COLO668 (cell line): ENCODE data around the gene PTPRR.

Source experiments
- DNase-seq: peaks from one replicate; lab custom pipeline; 2025; ENCODE audit not compliant: unreplicated experiment; lab: John Stamatoyannopoulos, UW

The PTPRR gene

DNA sequence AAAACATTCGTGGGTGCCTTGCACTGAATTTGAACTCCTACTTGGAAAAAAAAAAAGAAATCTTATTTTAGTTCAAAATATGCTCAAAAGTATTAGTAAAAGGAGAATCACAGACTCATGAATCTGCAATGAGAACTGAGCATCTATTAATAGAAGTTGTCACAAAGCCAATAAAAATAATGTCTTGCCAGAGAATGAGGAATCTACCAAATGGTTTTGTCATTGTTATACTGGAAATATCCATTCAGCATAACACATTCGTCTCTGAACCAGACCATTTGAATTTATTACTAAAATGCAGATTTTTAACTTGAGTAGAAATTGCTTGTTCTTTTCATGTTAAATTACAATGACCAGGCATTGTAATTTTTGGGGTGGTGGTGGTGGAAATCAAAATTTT is 271.7 kb downstream of the PTPRR start:
- no peak for DNase-seq

DNA sequence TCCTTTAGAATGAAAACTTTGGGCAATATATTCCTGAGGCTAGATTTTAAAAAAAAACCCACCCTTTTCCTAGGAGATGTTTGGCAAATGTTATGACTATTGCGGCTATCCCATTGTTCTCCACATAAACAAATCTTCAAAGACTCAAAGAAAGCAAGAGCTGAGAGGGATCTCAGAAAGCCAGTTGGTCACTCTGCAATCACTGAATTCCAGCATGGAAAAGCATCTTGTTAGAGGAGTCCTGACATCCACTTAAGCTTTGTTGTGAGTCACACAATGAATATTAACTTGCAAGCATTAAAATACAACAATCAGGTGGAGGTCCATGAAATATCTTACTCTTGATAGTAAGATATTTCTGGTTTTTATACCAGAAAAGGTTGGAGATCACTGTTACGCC is 272.3 kb downstream of the PTPRR start:
- no peak for DNase-seq

DNA sequence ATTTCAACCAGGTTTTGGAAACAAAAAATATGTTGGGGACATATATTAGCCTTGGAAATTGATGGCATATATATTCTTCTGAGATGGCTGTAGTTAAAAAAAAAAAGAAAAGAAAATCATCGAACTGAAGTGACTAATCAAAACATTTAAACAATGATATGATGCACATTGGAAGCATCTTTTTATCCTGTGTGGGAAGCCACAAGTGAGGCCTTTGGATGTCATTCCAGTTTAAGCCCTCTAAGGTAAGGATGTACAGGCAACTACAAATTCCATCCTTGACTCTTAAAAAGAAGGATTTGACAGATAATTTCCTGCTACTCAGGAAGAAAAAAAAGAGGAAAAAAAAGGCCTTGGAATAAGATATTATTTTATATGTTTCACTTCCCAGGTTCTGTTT is 273.7 kb downstream of the PTPRR start:
- DNase-seq, result no peak

DNA sequence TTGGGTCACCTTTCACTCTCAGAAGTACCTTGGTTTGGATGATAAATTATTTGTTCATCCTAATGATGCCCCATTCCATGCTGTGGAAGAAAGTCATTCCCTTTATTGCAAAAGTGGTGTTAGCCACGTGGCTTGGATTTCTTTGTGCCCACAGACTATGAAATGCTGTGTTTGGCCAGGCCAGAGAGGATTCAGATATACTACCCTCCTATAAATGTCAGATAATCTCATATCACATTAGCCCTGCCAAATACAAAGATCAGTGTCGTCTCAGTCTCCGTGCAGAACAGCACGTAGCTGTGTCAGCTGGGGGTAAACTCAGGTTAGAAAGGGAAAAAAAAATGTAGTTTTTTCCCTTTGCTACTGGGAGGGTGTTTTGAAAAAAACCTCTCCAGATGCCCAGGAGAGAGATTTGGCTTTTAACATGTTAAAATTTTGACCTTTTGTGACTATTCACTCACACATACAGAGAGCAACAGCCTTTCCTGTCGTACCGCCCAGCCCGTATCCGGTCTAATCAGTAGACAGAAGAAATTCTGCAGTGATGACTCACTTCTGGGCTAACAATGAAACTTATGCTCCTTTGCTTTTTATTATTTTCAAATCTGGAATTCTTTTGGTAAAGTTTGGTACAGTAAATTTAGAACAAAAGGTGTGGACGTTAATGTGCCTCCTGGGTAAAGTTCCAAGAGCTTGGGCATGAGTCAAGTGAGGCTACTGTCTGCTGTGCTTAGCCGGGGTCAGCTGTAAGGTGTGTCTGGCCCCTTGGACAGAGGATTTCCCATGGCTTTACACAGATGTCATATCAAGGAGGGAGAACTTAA is 274.8 kb downstream of the PTPRR start:
- no peak for DNase-seq

DNA sequence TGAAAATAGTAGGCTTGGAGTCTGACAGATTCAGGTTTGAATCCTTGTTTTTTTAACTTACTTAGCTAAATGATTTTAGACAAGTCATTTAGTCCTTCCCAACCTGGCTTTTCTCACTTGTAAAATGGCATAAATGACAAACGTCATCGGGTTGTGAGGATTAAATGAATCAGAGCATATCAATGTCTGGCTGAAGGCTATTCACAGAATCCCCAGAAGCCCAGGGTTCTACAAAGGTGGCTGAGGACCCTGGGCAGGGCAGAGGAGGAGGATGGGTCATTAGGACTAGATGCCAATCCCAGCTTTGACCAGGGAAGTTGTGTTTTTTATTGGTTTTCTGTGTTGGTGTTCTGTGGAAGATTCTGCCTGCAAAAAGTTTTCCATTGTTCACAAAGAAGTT is 275.7 kb downstream of the PTPRR start:
- DNase-seq, result no peak

DNA sequence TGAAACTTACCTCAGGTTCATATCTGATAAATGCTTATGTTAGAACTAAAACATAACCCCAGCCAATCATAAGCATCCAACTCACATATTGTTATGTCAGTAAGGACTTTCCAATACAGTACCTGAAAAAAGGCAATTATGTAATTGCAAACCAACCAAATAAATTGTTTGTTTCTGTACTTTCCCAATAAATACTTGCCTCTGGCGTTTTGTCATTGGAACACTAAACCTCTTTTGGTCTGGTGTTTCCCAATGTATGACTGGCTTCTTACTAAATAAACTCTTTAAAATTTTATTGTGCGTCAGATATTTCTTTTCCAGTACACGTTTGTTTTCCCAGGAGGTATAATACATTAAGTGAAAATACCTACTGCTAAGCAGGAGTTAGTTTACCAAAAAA is 276.6 kb downstream of the PTPRR start:
- no peak for DNase-seq

DNA sequence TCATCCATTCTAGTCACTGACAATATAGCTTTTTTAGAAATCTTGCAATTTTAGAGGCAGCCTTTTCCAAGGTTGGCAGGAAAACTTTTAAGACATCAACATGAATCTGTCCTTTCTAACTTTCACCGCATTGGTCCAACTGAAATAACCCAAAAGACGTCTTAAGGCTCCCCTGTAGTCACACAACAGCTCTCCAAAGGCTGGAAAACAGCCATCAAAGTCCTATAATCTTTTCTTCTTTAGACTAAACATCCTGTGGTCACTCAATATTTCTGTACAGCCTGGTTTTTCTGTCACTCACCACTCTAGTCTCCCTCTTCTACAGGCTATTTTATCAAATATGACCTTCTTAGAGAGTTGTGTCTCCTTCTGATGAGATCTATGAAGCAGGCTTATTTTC is 278.8 kb downstream of the PTPRR start:
- DNase-seq, result no peak

DNA sequence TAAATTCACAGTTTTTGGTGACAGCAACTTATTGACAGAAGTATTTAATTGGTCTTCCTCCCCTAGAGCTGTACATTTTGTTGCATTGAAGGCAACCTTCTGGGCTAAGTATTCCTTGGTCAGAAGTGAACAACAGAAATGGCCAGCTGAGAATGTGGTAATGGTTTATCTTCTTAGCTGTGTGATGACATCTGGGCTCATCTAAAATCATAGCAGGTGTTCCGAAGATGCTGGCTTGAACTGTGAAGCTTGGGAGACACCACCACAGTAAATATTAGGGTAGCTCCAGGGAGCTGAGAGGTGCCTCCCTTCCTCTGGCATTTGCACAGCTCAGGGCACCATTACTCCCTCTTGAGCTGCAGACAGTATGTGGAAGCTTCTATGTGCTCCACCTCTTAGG is 279.6 kb downstream of the PTPRR start:
- DNase-seq, result no peak

DNA sequence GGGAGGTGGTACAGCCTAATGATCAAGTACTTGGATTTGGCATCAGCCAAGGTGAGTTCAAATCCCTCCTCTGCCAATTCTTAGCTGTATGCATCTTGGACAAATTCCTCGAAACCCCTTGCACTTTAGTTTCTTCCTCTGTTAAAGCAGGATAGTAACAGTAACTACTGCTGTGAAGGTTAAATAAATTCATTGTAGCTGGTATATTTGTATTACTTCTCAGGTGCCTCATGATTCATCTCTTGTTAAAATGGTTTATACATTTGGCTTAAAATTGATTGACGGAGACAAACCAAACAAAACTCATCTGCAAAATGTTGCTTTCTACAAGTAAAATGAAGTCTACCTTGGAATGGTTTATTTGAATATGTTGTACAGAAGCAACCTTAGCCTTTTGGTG is 281.0 kb downstream of the PTPRR start:
- DNase-seq, result no peak

DNA sequence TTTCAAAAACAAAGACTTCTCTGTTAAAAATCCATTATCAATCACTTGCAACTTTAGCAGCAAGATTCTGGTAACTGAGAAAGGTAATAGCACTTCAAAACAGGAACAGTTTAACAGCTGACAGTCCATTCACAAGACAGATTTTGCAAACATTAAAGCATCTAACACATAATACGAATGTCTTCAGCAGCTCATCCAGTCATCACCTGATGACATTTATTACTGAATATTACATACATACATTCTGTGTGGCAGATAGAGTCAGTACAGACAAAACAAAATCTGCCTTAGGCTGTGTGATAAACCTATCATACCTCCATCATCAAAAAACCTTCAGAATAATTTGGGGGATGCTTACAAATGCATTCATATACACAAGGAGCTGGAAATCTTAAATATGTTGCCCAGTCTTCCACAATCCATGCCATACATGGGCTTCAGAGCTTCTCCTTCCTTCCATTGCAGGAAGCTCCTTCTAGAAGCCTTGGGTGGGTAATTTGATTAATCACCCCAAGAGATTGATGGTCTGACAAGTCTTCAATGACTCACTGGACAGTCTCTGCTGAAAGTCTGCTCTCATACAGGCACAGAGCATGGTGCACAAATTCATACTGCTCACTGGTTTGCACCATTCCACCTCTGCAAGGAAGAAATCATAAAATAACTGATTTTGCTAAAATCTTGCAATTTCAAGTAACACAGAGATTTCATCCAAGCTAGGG is 281.7 kb downstream of the PTPRR start:
- no peak for DNase-seq

DNA sequence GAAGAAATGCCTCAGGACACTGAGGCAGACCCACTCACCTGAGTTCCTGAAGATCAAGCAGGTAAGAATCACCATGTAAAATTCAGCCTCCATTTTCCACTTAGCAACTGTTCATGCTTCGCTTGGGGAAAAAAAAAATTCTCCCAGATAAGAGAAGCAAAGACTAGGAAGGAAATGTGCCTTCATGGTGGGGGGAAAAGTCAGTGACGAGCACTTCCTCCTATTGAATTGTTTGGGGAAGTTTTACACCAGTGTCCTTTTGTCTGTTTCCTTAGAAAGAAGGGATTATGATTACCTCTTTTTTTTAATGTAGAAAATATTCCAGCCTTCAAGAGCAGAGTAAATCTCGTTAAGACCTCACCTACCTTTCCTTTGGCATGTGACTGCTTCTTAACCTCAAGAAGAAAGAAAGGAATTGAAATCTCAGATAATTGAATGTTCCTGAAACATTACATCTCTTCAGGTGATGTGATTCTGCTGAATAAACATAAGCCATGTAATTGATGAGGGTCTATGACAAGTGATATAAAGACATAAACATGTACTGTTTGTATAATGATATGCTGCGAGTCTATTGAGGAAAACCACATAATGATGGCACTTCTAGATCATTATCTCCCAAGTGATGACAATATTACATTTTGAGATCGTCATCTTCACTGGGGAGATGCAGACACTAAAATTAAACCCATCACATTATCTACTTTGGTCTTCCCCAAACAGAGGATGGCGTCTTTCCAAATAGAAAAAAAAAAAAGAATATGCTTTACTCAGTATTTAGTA is 283.0 kb downstream of the PTPRR start, which contains the start of gene PTPRB:
Gene PTPRB, minus strand, starts transcription at position 127 of the 783 bp plus-strand sequence. Its CDS starts 34 bp downstream, at position 93.
- no peak for DNase-seq

DNA sequence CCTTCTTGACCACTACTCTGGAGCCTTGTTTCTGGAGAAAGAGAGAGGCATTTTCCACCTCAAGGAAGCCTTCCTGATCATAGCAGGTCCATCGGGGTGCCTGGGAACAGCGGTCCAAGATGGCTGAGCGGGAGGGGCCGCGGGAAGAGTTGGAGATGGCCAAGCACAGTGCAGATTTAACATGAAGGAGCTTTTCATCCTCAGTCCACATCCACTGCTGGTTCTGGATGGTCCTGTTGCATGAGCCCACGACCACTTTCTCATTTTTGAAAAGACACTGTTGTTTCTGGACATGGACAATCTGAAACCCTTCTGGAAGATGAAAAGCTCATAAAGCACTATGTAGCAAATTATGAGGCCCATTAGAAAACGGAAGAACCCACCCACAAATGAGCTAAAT is 284.8 kb downstream of the PTPRR start:
- DNase-seq, result no peak

DNA sequence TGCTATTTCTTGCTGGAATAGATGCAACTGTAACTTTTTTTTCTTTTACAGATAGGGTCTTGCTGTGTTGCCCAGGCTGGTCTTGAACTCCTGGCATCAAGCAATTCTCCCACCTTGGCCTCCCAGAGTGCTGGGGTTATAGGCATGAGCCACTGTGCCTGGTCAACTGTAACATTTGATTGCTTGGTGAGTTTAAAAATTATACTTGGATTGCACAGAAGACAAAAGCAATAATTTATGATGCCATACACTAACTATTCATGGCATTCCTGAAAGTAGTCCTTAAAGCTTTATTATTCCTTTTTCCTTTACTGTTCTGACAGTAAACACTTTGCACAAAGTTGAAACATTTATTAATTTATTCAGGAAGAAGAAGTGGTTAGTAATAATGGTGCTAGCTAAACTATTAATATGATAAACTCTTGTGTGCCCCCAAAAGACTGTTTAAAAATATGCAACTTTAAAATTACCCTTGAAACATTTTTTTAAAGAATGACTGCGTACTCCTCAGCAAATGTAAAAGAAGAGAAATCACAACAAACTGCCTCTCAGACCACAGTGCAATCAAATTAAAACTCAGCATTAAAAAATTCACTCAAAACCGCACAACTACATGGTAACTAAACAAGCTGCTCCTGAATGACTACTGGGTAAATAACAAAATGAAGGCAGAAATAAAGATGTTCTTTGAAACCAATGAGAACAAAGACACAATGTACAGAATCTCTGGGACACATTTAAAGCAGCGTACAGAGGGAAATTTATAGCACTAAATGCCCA is 291.6 kb downstream of the PTPRR start:
- DNase-seq, result no peak

DNA sequence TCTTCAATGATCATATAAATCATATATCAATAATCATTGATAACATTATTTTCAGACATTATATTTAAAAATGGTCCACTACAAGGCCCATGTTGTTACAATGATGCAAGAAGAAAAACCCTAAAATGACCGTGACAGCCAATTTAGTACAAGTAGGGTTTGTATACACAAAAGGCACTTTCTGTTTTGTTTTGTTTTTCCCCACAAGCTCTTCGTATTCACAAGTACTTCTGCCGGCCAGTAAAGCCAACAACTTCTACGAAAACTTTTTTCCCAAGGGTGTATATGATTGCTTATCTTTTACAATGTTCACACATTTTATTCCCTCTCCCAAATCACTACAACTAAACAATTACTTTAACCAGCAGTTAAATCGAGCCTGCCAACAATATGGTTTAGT is 292.9 kb downstream of the PTPRR start:
- no peak for DNase-seq

DNA sequence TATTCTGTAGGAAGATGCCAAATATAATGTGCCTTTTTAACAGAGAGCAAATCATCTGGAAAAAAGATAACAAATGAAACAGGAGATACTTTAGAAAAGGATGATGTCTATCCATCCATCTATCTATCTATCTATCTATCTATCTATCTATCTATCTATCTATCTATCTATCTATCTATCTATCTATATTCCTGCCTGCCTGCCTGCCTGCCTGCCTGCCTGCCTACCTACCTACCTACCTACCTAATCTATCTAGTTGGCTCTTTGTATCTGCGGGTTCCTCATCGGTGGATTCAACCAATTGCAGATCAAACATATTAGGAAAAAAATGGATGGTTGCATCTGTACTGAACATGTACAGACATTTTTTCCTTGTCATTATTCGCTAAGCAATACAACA is 294.4 kb downstream of the PTPRR start:
- no peak for DNase-seq

DNA sequence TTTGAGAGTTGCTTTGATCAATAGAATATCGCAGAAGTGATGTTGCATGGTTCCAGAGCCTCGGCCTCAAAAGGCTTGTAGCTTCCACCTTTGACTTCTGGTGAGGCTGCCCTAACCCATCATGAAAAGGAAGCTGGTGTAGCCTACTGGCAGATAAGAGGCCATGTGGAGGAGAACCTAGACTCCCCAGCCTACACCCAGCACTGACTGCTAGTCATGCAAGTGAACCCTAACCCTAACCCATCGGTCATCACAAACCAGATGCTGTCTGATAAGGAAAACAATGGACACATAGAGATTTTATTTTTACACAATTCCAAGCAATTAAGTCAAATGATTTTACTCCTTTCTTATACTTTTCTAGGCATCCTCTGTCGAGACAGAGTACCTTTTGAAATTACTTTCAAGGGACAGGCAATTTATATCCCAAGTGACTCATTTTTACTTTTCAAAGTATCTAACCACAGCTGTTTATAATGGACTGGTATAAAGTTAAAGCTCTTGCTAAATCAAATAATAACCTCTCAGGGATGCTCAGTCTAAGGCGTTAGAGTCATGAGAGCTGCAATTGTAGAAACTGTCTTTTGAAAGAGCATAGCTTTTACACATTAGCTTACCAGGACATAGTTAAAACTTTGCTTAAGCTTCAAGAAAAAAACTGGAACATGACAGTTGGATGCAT is 300.9 kb downstream of the PTPRR start:
- no peak for DNase-seq

DNA sequence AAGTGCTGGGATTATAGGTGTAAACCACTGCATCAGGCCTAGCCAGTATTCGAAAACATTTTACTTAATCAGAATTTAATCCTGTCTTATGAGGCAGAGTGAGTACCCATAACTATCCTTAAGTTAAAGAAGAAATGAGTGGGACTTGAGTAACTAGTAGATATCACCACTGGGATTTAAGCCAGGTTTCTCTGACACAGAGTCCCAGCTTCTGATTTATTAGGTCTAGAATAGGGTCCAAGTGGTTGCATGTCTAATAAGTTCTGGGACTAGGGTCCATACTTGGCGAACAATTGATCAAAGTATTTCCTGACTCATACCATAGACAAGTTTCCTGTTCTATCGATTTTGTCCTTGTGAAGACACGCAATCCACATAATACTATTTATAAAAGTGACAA is 302.2 kb downstream of the PTPRR start:
- no peak for DNase-seq

DNA sequence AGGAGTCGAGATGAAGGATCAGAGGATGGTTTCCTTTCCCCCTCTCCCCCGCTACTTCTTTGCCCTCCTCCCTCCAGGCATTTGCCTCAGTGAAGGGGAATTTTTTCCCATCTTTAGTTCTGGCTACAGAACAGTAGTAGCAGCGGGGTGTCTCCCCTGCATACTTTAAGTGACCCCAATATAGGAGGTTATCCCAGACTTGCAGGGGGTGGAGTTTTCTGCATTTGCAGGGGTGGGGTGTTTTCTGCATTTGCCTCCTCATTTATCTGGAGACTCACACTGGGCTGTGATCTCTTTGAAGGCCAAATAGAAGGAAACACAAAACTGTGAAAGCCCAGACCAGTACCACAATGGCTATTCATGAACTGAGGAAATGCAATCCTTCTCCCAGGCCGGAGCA is 303.1 kb downstream of the PTPRR start:
- no peak for DNase-seq

DNA sequence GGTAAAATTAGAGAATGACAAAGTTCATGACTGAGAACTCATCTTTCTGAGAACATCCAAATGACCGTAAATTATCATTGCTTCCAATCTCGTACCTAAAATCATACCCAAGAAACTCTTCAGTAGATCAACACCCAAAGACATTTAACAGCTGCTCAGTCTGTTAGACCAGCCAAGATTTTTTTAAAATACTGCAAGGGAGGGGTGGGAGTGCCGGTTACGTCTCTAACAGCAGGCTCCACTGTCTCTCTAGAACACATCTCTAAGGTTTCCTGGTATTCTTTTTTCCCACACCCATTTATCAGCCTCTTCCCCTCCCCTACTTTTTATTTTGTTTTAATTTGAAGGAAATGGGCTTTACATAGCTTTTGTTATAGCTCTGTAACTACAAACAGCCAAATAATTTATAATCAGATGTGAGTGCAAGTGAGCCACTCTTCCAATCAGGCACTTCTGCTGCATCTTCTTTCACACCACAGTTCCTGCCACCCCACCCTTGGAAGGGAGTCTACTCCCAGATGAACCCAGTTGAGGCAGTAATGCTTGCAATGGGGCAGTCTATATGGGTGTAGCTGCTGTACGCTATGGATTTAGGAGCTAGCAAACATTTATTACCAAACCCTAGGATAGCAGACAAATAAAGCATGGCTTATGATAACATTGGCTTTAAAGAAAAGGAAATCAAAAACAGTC is 305.2 kb downstream of the PTPRR start:
- DNase-seq, result no peak
